Subcutaneous abdominal adipose tissue (tissue), 5 donors: ENCODE measurements around the gene SLC38A10.

Experiments used
- H3K27ac ChIP-seq: one replicate; pipeline ENCODE4 v1.7.0; 2013; ENCODE audit warnings: low read depth, mild to moderate bottlenecking, inconsistent platforms, low read length, moderate library complexity
- H3K27me3 ChIP-seq, 5 donors: one replicate each; pipeline ENCODE4 v1.7.0; 2013; ENCODE audit warnings: low read length in 5 of 5, inconsistent platforms in 1 of 5; ENCODE audit not compliant: control insufficient read depth in 5 of 5, insufficient read depth in 4 of 5
- H3K36me3 ChIP-seq, 5 donors: one replicate each; pipeline ENCODE4 v1.7.0; 2013; ENCODE audit warnings: low read length in 5 of 5; ENCODE audit not compliant: control insufficient read depth in 5 of 5, insufficient read depth in 5 of 5
- H3K4me1 ChIP-seq, 5 donors: one replicate each; pipeline ENCODE4 v1.7.0; 2013; ENCODE audit warnings: low read length in 5 of 5, mild to moderate bottlenecking in 3 of 5, moderate library complexity in 1 of 5; ENCODE audit not compliant: control insufficient read depth in 5 of 5, insufficient read depth in 5 of 5
- H3K4me3 ChIP-seq, 5 donors: one replicate each; pipeline ENCODE4 v1.7.0; 2013; ENCODE audit warnings: low read length in 5 of 5, low read depth in 1 of 5
- H3K9ac ChIP-seq, 5 donors: one replicate each; pipeline ENCODE4 v1.7.0; 2013; ENCODE audit warnings: low read length in 5 of 5, mild to moderate bottlenecking in 4 of 5, moderate library complexity in 3 of 5
- H3K9me3 ChIP-seq, 5 donors: one replicate each; pipeline ENCODE4 v1.7.0; 2013; ENCODE audit warnings: low read length in 5 of 5; ENCODE audit not compliant: control insufficient read depth in 5 of 5
- donor health status: healthy.
- donor health status: healthy.
- donor health status: healthy.
- donor health status: healthy.
- donor health status: healthy.

The SLC38A10 gene

GRCh38 chr17:81277946-81278693 is 17.0 kb downstream of the SLC38A10 start:
- Histone ChIP-seq H3K4me1 (peaks cover 0 to 13% (median 4%) of the 10 kb centered on the region in 5 donors), H3K36me3 (peaks cover 0 to 92% (median 77%) of the 10 kb centered on the region in 5 donors), H3K9me3 (no peaks in the 10 kb centered on the region), H3K27me3 (no peaks in the 10 kb centered on the region), H3K27ac (no peak overlapping the region), H3K4me3 (no peak overlapping the region), H3K9ac (no peak overlapping the region)

GRCh38 chr17:81277421-81277820 is 17.7 kb downstream of the SLC38A10 start:
- Histone ChIP-seq H3K36me3 (peaks cover 0 to 92% (median 78%) of the 10 kb centered on the region in 5 donors), H3K4me1 (peaks cover 0 to 16% (median 4%) of the 10 kb centered on the region in 5 donors), H3K27ac (no peak overlapping the region), H3K27me3 (no peaks in the 10 kb centered on the region), H3K9me3 (no peaks in the 10 kb centered on the region), H3K4me3 (no peak overlapping the region), H3K9ac (no peak overlapping the region)

GRCh38 chr17:81276781-81277180 is 18.3 kb downstream of the SLC38A10 start:
- peaks cover 0 to 88% (median 74%) of the 10 kb centered on the region in 5 donors for H3K36me3 ChIP-seq
- no peaks in the 10 kb centered on the region for H3K9me3 ChIP-seq
- H3K27ac ChIP-seq, result no peak overlapping the region
- peaks cover 0 to 16% (median 4%) of the 10 kb centered on the region in 5 donors for H3K4me1 ChIP-seq
- H3K27me3 ChIP-seq, result no peaks in the 10 kb centered on the region
- H3K4me3 ChIP-seq, result no peak overlapping the region
- no peak overlapping the region for H3K9ac ChIP-seq

GRCh38 chr17:81274471-81274855 is 20.6 kb downstream of the SLC38A10 start:
- H3K4me3 ChIP-seq, result no peak overlapping the region
- no peaks in the 10 kb centered on the region for H3K27me3 ChIP-seq
- no peak overlapping the region for H3K27ac ChIP-seq
- H3K4me1 ChIP-seq, result peaks cover 0 to 16% (median 4%) of the 10 kb centered on the region in 5 donors
- peaks cover 0 to 88% (median 76%) of the 10 kb centered on the region in 5 donors for H3K36me3 ChIP-seq
- H3K9ac ChIP-seq, result no peak overlapping the region
- H3K9me3 ChIP-seq, result no peaks in the 10 kb centered on the region

- peaks cover 1 to 87% (median 75%) of the 10 kb centered on the region in 5 donors for H3K36me3 ChIP-seq
- H3K27ac ChIP-seq, result no peak overlapping the region
Measured at GRCh38 chr17:81273698-81274470, 21.2 kb downstream of the SLC38A10 start.

GRCh38 chr17:81272616-81273015 is 22.5 kb downstream of the SLC38A10 start:
- Histone ChIP-seq H3K36me3 (peaks cover 4 to 80% (median 72%) of the 10 kb centered on the region in 5 donors), H3K9me3 (no peaks in the 10 kb centered on the region), H3K4me1 (peaks cover 0 to 10% (median 4%) of the 10 kb centered on the region in 5 donors), H3K9ac (no peak overlapping the region), H3K27me3 (no peaks in the 10 kb centered on the region), H3K27ac (no peak overlapping the region), H3K4me3 (no peak overlapping the region)

More at GRCh38 chr17:81273698-81274470, 21.2 kb downstream of the SLC38A10 start:
- peaks cover 0 to 16% (median 4%) of the 10 kb centered on the region in 5 donors for H3K4me1 ChIP-seq
- no peaks in the 10 kb centered on the region for H3K9me3 ChIP-seq
- H3K9ac ChIP-seq, result no peak overlapping the region
- H3K4me3 ChIP-seq, result no peak overlapping the region
- H3K27me3 ChIP-seq, result no peaks in the 10 kb centered on the region

GRCh38 chr17:81271226-81271625 is 23.9 kb downstream of the SLC38A10 start:
- peaks cover 0 to 15% (median 7%) of the 10 kb centered on the region in 5 donors for H3K4me1 ChIP-seq
- H3K36me3 ChIP-seq, result peaks cover 4 to 77% (median 64%) of the 10 kb centered on the region in 5 donors
- no peaks in the 10 kb centered on the region for H3K9me3 ChIP-seq
- no peak overlapping the region for H3K9ac ChIP-seq
- H3K27me3 ChIP-seq, result no peaks in the 10 kb centered on the region
- H3K27ac ChIP-seq, result no peak overlapping the region
- no peak overlapping the region for H3K4me3 ChIP-seq

GRCh38 chr17:81270279-81270678 is 24.8 kb downstream of the SLC38A10 start:
- H3K4me1 ChIP-seq, result peaks cover 0 to 15% (median 7%) of the 10 kb centered on the region in 5 donors
- H3K4me3 ChIP-seq, result no peak overlapping the region
- H3K27me3 ChIP-seq, result no peaks in the 10 kb centered on the region
- peaks cover 4 to 78% (median 65%) of the 10 kb centered on the region in 5 donors for H3K36me3 ChIP-seq
- H3K27ac ChIP-seq, result no peak overlapping the region
- H3K9me3 ChIP-seq, result no peaks in the 10 kb centered on the region
- H3K9ac ChIP-seq, result no peak overlapping the region

- Histone ChIP-seq H3K9ac (no peak overlapping the region), H3K9me3 (no peaks in the 10 kb centered on the region), H3K27ac (no peak overlapping the region), H3K36me3 (peaks cover 4 to 77% (median 63%) of the 10 kb centered on the region in 5 donors), H3K27me3 (no peaks in the 10 kb centered on the region), H3K4me1 (peaks cover 0 to 12% (median 7%) of the 10 kb centered on the region in 5 donors), H3K4me3 (no peak overlapping the region)
Measured at GRCh38 chr17:81267390-81268067, 27.6 kb downstream of the SLC38A10 start.
